Measurements from ENCODE around the gene MZF1. TPM values are rescaled to one million over a fixed set of nuclear protein-coding genes. Genes with fewer than 3 reads are reported as not detected.

MZF1 gene
- total RNA-seq = 19.0 and 22.0 TPM in 2 replicates

GRCh38 chr19:58572818-58573657 lies at the start of gene MZF1:
TSS of gene MZF1 (minus strand) at chr19:58573335. CDS start at chr19:58571389, 1,946 bp downstream.

DNA sequence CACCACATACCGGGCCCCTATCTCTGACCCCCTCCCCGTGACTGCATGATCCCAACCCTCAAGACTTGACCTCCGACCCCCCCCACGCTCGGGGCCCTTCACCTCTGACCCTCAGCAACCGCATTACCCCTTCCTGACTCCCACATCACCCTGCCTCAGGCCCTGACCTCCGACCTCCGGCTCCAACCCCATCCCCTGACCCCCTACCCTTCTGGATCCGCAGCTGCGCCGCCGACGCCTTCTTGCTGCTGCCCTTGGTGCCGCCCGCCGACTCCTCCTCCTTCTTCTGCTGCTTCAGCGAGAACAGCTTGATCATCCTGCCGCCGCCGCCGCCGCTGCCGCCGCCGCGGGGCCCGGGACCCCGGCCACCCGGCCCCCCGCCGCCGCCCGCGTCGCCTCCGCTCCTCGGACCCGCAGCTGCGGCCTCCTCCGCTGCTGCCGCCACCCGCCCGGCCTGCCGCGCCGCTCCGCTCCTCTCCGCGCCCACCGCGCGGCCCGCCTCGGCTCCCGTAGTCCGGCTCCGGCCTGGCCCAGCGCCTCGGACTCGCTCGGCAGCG lies 15.0 kb downstream of the MZF1 start, which contains the start of gene UBE2M:
Gene UBE2M (minus strand): TSS at position 546 of the 557 bp plus-strand sequence. CDS start 230 bp downstream, at position 316.

GRCh38 chr19:58554494-58555368 lies 18.4 kb downstream of the MZF1 start, which contains the start of gene CHMP2A:
TSS of gene CHMP2A (minus strand) at chr19:58555105. CDS start at chr19:58554212, 893 bp downstream.

GRCh38 chr19:58543826-58544590 lies 29.1 kb downstream of the MZF1 start, which contains the start of gene TRIM28:
TSS of gene TRIM28 (plus strand) at chr19:58544064. CDS start at chr19:58544758, 694 bp downstream.

DNA sequence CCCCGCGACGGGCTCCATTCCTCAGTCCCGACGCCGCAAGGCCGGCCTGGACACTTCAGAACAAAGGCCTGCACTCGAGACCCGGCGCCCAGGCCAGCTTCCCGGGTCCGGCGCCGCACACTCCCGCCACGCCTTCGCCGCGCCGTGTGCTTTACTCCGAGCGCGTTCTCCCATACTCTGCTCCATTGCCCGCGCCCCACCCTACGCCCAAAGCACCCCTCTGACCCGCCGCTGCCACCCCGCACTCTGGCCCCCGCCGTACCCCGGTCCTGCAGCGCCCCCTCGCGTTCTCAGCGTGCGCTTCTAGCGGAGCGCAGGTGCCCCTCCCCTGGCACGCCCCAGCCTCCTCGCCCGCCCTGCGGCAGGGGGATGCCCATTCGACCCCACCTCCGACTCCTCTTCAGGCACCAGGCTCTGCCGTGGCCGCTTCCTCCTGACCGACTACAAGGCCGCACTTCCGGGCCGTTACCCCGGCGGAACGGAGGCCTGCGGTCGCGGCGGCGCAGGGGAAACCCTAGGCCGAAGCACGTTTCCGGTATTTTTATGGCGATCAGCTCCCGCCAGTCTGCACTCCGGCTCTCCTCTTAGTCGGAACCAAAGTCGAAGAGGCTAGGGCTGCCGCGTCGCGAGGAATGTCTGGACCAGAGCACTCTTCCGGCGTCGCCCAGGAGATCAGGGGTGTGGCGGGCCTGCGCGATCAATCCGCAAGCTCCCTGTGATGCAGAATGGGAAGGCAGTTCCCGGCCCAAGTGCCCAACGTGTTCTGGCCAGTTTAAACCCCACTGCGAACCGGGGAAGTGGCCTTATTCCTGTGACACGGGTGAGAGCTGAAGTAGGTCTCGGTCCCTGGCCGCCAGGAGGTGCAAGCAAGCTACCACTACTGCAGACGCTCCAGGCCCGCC lies 53.5 kb downstream of the MZF1 start, which contains the start of gene ZBTB45:
Gene ZBTB45 (minus strand): TSS at position 456 of the 902 bp plus-strand sequence. CDS start 2,137 bp downstream, outside the sequence.

Other genes starting within 250 kb of the MZF1 start
- 2.7 and 3.5 TPM in 2 replicates for gene ZSCAN22, start 246.3 kb downstream of the MZF1 start, total RNA-seq
- 9.7 and 24.9 TPM in 2 replicates for gene A1BG, start 219.8 kb downstream of the MZF1 start, total RNA-seq
- 0.89 and 0.92 TPM in 2 replicates for gene ZNF497, start 210.6 kb downstream of the MZF1 start, total RNA-seq
- 1.5 and 1.9 TPM in 2 replicates for gene ZNF837, start 192.3 kb downstream of the MZF1 start, total RNA-seq
- gene RPS5, start 186.1 kb downstream of the MZF1 start, total RNA-seq = 858 and 2,100 TPM in 2 replicates
- gene RNF225, start 177.7 kb downstream of the MZF1 start, total RNA-seq = not detected in 2 replicates
- gene ZNF584, start 164.7 kb downstream of the MZF1 start, total RNA-seq = 16.6 and 18.9 TPM in 2 replicates
- 8.0 and 11.6 TPM in 2 replicates for gene ZNF132, start 133.2 kb downstream of the MZF1 start, total RNA-seq
- 10.3 and 10.4 TPM in 2 replicates for gene ZNF324B, start 121.7 kb downstream of the MZF1 start, total RNA-seq
- 13.7 and 14.8 TPM in 2 replicates for gene ZNF324, start 106.3 kb downstream of the MZF1 start, total RNA-seq
- gene ZNF446, start 97.0 kb downstream of the MZF1 start, total RNA-seq = 6.5 and 9.5 TPM in 2 replicates
- 2.1 and 2.6 TPM in 2 replicates for gene SLC27A5, start 61.3 kb downstream of the MZF1 start, total RNA-seq
- 4.8 and 8.5 TPM in 2 replicates for gene ZBTB45, start 53.5 kb downstream of the MZF1 start, total RNA-seq
- 190 and 313 TPM in 2 replicates for gene TRIM28, start 29.3 kb downstream of the MZF1 start, total RNA-seq
- gene CHMP2A, start 18.2 kb downstream of the MZF1 start, total RNA-seq = 68.1 and 103 TPM in 2 replicates
- 52.2 and 63.2 TPM in 2 replicates for gene UBE2M, start 14.7 kb downstream of the MZF1 start, total RNA-seq